HUES64 (cell line): ENCODE measurements around the gene MYO3A.
A peak's percentile ranks its signal among the peaks of the same experiment; 100 is the strongest.

Source experiments
- H3K27ac ChIP-seq: 2 replicates; pipeline ENCODE4 v1.7.0; 2013; ENCODE audit warnings: low read depth, low read length, inconsistent platforms
- H3K27me3 ChIP-seq: 2 replicates; pipeline ENCODE4 v1.6.1; 2013; ENCODE audit warnings: mild to moderate bottlenecking, low read length; ENCODE audit not compliant: insufficient read depth
- H3K36me3 ChIP-seq: 2 replicates; pipeline ENCODE4 v1.6.1; 2013; ENCODE audit warnings: mild to moderate bottlenecking, low read length; ENCODE audit not compliant: insufficient read depth
- H3K4me1 ChIP-seq: 2 replicates; pipeline ENCODE4 v1.6.1; 2013; ENCODE audit warnings: mild to moderate bottlenecking, low read length, moderate library complexity; ENCODE audit not compliant: insufficient read depth
- H3K4me3 ChIP-seq: 2 replicates; pipeline ENCODE4 v1.5.1; 2013; ENCODE audit warnings: mild to moderate bottlenecking, low read length, moderate library complexity
- H3K9ac ChIP-seq: 2 replicates; pipeline ENCODE4 v1.6.1; 2013; ENCODE audit warnings: mild to moderate bottlenecking, low read depth, low read length
- H3K9me3 ChIP-seq: 2 replicates; pipeline ENCODE4 v1.6.1; 2013; ENCODE audit warnings: low read depth, low read length; ENCODE audit not compliant: insufficient read depth
- WGBS: fragments of 150-250, 120-280 bp; methylation state at CpG from one replicate; pipeline ENCODE4 v1.1.7; 2013; ENCODE audit warnings: missing lambda C conversion rate; 5-methylcytosine and 5-hydroxymethylcytosine counted together

Gene MYO3A

GRCh38 chr10:26214551-26215395 lies 280.7 kb downstream of the MYO3A start:
- Histone ChIP-seq H3K36me3 (no peaks in the 10 kb centered on the region), H3K9me3 (no peaks in the 10 kb centered on the region), H3K27ac (peak overlapping the region; percentile 85), H3K9ac (peak overlapping the region; percentile 34), H3K4me1 (peaks cover 37% of the 10 kb centered on the region), H3K4me3 (peak overlapping the region; percentile 53), H3K27me3 (peaks cover 99% of the 10 kb centered on the region)
- 4% methylated on average over 34 of the region's 34 CpGs for WGBS

GRCh38 chr10:26215396-26215934 lies 281.4 kb downstream of the MYO3A start:
- Histone ChIP-seq H3K9me3 (no peaks in the 10 kb centered on the region), H3K4me3 (peak overlapping the region; percentile 53), H3K27ac (no peak overlapping the region; the same call in 1 of the 2 replicates), H3K4me1 (peaks cover 37% of the 10 kb centered on the region), H3K27me3 (peaks cover 99% of the 10 kb centered on the region), H3K36me3 (no peaks in the 10 kb centered on the region), H3K9ac (peak overlapping the region; percentile 34)
- WGBS: under 1% methylated on average over 30 of the region's 31 CpGs

- no peak overlapping the region for H3K9ac ChIP-seq
- H3K27me3 ChIP-seq: peaks cover 99% of the 10 kb centered on the region
- no peak overlapping the region for H3K27ac ChIP-seq
- no peaks in the 10 kb centered on the region for H3K36me3 ChIP-seq
- H3K4me1 ChIP-seq: peaks cover 37% of the 10 kb centered on the region
- WGBS: under 1% methylated on average over 57 of the region's 57 CpGs
- no peaks in the 10 kb centered on the region for H3K9me3 ChIP-seq
- H3K4me3 ChIP-seq: peak overlapping the region; percentile 53
Observed at GRCh38 chr10:26215935-26216584, 282.0 kb downstream of the MYO3A start.

GRCh38 chr10:26216585-26217395 lies 282.8 kb downstream of the MYO3A start, which contains the start of gene GAD2:
Gene GAD2, plus strand, starts transcription at chr10:26216774. Its CDS starts 36 bp downstream, at chr10:26216810.
- Histone ChIP-seq H3K9me3 (no peaks in the 10 kb centered on the region), H3K9ac (0 out of 2 replicates have a peak within 1 kb of the TSS, but pooled peaks have one; percentile 34), H3K27me3 (peaks cover 98% of the 10 kb centered on the region), H3K36me3 (no peaks in the 10 kb centered on the region), H3K27ac (no peak within 1 kb of the TSS), H3K4me1 (peaks cover 32% of the 10 kb centered on the region), H3K4me3 (peak within 1 kb of the TSS; percentile 53)
- under 1% methylated on average over 60 of the region's 60 CpGs for WGBS

- no peaks in the 10 kb centered on the region for H3K36me3 ChIP-seq
- H3K9ac ChIP-seq: no peak overlapping the region
- peaks cover 26% of the 10 kb centered on the region for H3K4me1 ChIP-seq
- under 1% methylated on average over 64 of the region's 64 CpGs for WGBS
- H3K27ac ChIP-seq: no peak overlapping the region
- H3K9me3 ChIP-seq: no peaks in the 10 kb centered on the region
- H3K27me3 ChIP-seq: peaks cover 94% of the 10 kb centered on the region
- peak overlapping the region; percentile 53 for H3K4me3 ChIP-seq
Observed at GRCh38 chr10:26217396-26218086, 283.5 kb downstream of the MYO3A start.

- H3K36me3 ChIP-seq: no peaks in the 10 kb centered on the region
- no peak overlapping the region for H3K27ac ChIP-seq
- WGBS: 98% methylated on average over 1 of the region's 1 CpG
- peaks cover 6% of the 10 kb centered on the region; the same call in 1 of the 2 replicates for H3K4me1 ChIP-seq
- no peak overlapping the region for H3K9ac ChIP-seq
- peaks cover 80% of the 10 kb centered on the region for H3K27me3 ChIP-seq
- no peaks in the 10 kb centered on the region for H3K9me3 ChIP-seq
- H3K4me3 ChIP-seq: no peak overlapping the region
Observed at GRCh38 chr10:26219676-26220075, 285.6 kb downstream of the MYO3A start.

- Histone ChIP-seq H3K36me3 (no peaks in the 10 kb centered on the region), H3K27me3 (peaks cover 68% of the 10 kb centered on the region), H3K9ac (no peak overlapping the region), H3K4me1 (peaks cover 3% of the 10 kb centered on the region; the same call in 1 of the 2 replicates), H3K4me3 (no peak overlapping the region), H3K27ac (no peak overlapping the region), H3K9me3 (no peaks in the 10 kb centered on the region)
Observed at GRCh38 chr10:26220901-26221300, 286.9 kb downstream of the MYO3A start.

GRCh38 chr10:26221541-26221940 lies 287.5 kb downstream of the MYO3A start:
- Histone ChIP-seq H3K9me3 (no peaks in the 10 kb centered on the region), H3K4me3 (no peak overlapping the region), H3K27me3 (peaks cover 62% of the 10 kb centered on the region), H3K4me1 (peaks cover 3% of the 10 kb centered on the region; the same call in 1 of the 2 replicates), H3K9ac (no peak overlapping the region), H3K27ac (no peak overlapping the region), H3K36me3 (no peaks in the 10 kb centered on the region)
- 73% methylated on average over 9 of the region's 9 CpGs for WGBS

- no peak overlapping the region for H3K9ac ChIP-seq
- H3K4me3 ChIP-seq: no peak overlapping the region
- peaks cover 51% of the 10 kb centered on the region for H3K27me3 ChIP-seq
- no peaks in the 10 kb centered on the region for H3K9me3 ChIP-seq
- H3K36me3 ChIP-seq: no peaks in the 10 kb centered on the region
- no peak overlapping the region for H3K27ac ChIP-seq
- 91% methylated on average over 3 of the region's 3 CpGs for WGBS
- H3K4me1 ChIP-seq: no peaks in the 10 kb centered on the region
Observed at GRCh38 chr10:26222563-26222962, 288.5 kb downstream of the MYO3A start.

GRCh38 chr10:26225322-26225721 lies 291.3 kb downstream of the MYO3A start:
- WGBS: 92% methylated on average over 4 of the region's 4 CpGs
- H3K27me3 ChIP-seq: peaks cover 24% of the 10 kb centered on the region

More at GRCh38 chr10:26225322-26225721, 291.3 kb downstream of the MYO3A start:
- no peaks in the 10 kb centered on the region for H3K9me3 ChIP-seq
- H3K27ac ChIP-seq: no peak overlapping the region
- no peaks in the 10 kb centered on the region for H3K36me3 ChIP-seq
- no peak overlapping the region for H3K9ac ChIP-seq
- no peaks in the 10 kb centered on the region for H3K4me1 ChIP-seq
- H3K4me3 ChIP-seq: no peak overlapping the region
